Prostate gland (tissue), 2 donors: ENCODE results near the gene C2orf80. TPM values are rescaled to one million over a fixed set of nuclear protein-coding genes. Genes with fewer than 3 reads are reported as not detected.

Source experiments
- DNase-seq: peaks from one replicate; pipeline ENCODE4 v3.0.0-alpha.2; 2019; ENCODE audit warnings: low spot score
- H3K27ac ChIP-seq, 2 donors: fragments of 200-600 bp; sonication (generic); 2 replicates each; pipeline ENCODE4 v1.5.1; 2017 to 2019
- H3K27me3 ChIP-seq: fragments of 200-600 bp; sonication (generic); replicated peaks from 2 replicates; pipeline ENCODE4 v1.5.1; 2019; ENCODE audit not compliant: insufficient read depth
- H3K36me3 ChIP-seq, 2 donors: fragments of 200-600 bp; sonication (generic); 1 replicate in 1 of 2; 2 replicates in 1 of 2; pipeline versions ENCODE4 v1.5.1 to v1.8.1; 2017 to 2019
- H3K4me1 ChIP-seq: fragments of 200-600 bp; sonication (generic); replicated peaks from 2 replicates; pipeline ENCODE4 v1.5.1; 2019
- H3K4me3 ChIP-seq, 2 donors: fragments of 200-600 bp; sonication (generic); 2 replicates each; pipeline ENCODE4 v1.5.1; 2017 to 2019
- H3K9me3 ChIP-seq: fragments of 200-600 bp; sonication (generic); 2 replicates; pipeline ENCODE4 v1.5.1; 2017
- POLR2A ChIP-seq: fragments of 450-650 bp; IDR thresholded peaks from one replicate; pipeline ENCODE4 v1.6.1; 2016; ENCODE audit warnings: antibody characterized with exemption, mild to moderate bottlenecking
- POLR2AphosphoS5 ChIP-seq: sonication (generic); formaldehyde crosslinking; IDR thresholded peaks from one replicate; pipeline ENCODE4 v1.6.1; 2017; ENCODE audit warnings: antibody characterized with exemption
- WGBS: methylation state at CpG from one replicate; pipeline ENCODE4 v1.1.5; 2018; 5-methylcytosine and 5-hydroxymethylcytosine counted together
- intact Hi-C: fragments of 100-400 bp; cut with DNase I; formaldehyde crosslinking; loops from one replicate; pipeline ENCODE4 v1.14.2; 2022
- total RNA-seq, 2 donors: library from RNA; depleted of rRNA; stranded (reverse); fragments of >200 nt; gene quantifications; one replicate each; pipeline ENCODE4 v1.1.0, GENCODE V29; 2016
- TF ChIP-seq, protein P1 (sequence below), 4 experiments: fragments of 200-600 bp in 2 of 4; fragments of 450-650 bp in 2 of 4; sonication (generic) in 2 of 4; IDR thresholded peaks; 1 replicate in 3 of 4; 2 replicates in 1 of 4; pipeline ENCODE4 v1.5.1; 2016 to 2019; ENCODE audit warnings: antibody characterized with exemption in 4 of 4, mild to moderate bottlenecking in 2 of 4, moderate library complexity in 2 of 4

The C2orf80 gene
- total RNA-seq, 2 donors from 2014 or later: not detected

- Histone ChIP-seq H3K4me1 (no peaks in the 10 kb centered on the region), H3K4me3 (no peak overlapping the region), H3K36me3 (no peaks in the 10 kb centered on the region), H3K27ac (no peak overlapping the region), H3K27me3 (no peaks in the 10 kb centered on the region), H3K9me3 (no peaks in the 10 kb centered on the region)
- intact Hi-C loops: no loop called here
- no peak for DNase-seq
- TF ChIP-seq POLR2AphosphoS5: no peak
- TF ChIP-seq, protein P1, sequence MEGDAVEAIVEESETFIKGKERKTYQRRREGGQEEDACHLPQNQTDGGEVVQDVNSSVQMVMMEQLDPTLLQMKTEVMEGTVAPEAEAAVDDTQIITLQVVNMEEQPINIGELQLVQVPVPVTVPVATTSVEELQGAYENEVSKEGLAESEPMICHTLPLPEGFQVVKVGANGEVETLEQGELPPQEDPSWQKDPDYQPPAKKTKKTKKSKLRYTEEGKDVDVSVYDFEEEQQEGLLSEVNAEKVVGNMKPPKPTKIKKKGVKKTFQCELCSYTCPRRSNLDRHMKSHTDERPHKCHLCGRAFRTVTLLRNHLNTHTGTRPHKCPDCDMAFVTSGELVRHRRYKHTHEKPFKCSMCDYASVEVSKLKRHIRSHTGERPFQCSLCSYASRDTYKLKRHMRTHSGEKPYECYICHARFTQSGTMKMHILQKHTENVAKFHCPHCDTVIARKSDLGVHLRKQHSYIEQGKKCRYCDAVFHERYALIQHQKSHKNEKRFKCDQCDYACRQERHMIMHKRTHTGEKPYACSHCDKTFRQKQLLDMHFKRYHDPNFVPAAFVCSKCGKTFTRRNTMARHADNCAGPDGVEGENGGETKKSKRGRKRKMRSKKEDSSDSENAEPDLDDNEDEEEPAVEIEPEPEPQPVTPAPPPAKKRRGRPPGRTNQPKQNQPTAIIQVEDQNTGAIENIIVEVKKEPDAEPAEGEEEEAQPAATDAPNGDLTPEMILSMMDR (IDR thresholded peaks at IDR 0.05): no peak
- TF ChIP-seq POLR2A: no peak
Observed at GRCh38 chr2:208150094-208150493, 39.7 kb downstream of the C2orf80 start.

DNA sequence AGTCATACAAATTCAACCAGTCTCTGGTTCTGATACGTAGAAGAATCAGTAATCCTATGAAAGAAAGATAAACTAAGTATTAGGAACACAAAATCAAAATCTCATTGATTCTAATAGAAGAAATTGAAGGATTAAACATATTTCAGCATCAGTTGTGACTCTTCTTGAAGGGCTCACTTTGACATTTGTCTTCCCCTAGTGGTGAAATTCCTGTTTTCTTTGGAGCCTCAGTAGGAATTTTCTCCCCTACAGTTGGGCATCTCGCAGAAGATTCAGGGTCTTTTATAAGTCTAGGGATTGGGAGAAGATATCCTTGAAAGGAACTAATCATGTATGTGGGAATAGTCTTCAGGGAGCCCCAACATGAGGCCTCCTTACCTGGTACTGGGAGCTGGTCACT, 41.0 kb downstream of the C2orf80 start:
- Histone ChIP-seq H3K4me1 (no peaks in the 10 kb centered on the region), H3K27me3 (no peaks in the 10 kb centered on the region), H3K4me3 (no peak overlapping the region), H3K36me3 (no peaks in the 10 kb centered on the region), H3K9me3 (no peaks in the 10 kb centered on the region), H3K27ac (no peak overlapping the region)
- intact Hi-C loops: no loop called here
- WGBS: 80% methylated on average over 2 of the region's 2 CpGs
- no peak for TF ChIP-seq POLR2AphosphoS5
- TF ChIP-seq, protein P1 (IDR thresholded peaks at IDR 0.05): no peak
- TF ChIP-seq POLR2A: no peak
- DNase-seq: no peak

DNA sequence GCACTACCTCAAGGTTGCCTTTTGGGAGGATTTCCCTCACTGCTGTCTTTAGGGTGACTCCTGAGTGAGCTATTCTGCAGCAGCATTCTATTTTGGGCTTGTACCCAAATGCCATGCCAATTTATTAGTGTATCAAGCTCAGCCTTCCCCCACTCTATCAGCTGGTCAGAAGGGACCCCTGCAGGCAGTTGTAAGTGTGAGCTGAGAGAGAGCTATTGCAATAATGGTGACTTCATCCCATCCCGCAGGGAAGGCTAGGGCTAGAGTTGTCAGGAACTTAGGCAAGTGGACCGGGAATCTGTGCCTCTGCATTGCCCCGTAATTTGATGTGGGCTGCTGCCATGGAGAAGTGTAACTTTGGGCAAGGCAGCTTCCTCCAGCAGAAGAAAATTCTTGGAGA, 42.1 kb downstream of the C2orf80 start:
- DNase-seq: no peak
- WGBS: 73% methylated on average over 3 of the region's 3 CpGs
- H3K27ac ChIP-seq: no peak overlapping the region
- no peak overlapping the region for H3K4me3 ChIP-seq
- intact Hi-C loops: no loop called here
- TF ChIP-seq, protein P1 (IDR thresholded peaks at IDR 0.05): no peak
- TF ChIP-seq POLR2A (no peak), POLR2AphosphoS5 (no peak)
- H3K9me3 ChIP-seq: no peaks in the 10 kb centered on the region
- no peaks in the 10 kb centered on the region for H3K36me3 ChIP-seq
- H3K27me3 ChIP-seq: no peaks in the 10 kb centered on the region
- H3K4me1 ChIP-seq: no peaks in the 10 kb centered on the region

DNA sequence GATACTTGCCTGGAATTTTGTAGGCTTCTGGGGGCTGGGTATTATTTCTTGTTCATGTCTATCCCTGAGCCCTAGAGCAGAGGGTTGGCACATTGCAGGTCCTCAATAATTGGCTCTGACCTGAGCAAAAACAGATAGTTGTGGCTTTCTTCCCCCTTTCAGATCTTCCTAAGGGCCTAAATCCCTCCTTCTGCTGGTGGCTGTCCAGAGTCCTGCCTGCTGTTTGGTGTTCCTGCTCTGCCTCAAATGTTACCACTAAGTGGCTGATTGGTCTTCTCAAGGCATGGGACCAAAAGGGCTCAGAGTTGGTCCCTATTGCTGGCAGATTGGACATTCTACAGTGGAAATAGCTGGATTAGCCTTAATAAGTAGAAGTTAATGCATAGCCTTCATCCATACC, 42.8 kb downstream of the C2orf80 start:
- DNase-seq: no peak
- Histone ChIP-seq H3K27ac (no peak overlapping the region), H3K4me1 (no peaks in the 10 kb centered on the region), H3K36me3 (no peaks in the 10 kb centered on the region), H3K9me3 (no peaks in the 10 kb centered on the region), H3K27me3 (no peaks in the 10 kb centered on the region), H3K4me3 (no peak overlapping the region)
- intact Hi-C loops: no loop called here
- TF ChIP-seq POLR2A (no peak), POLR2AphosphoS5 (no peak)
- TF ChIP-seq, protein P1 (IDR thresholded peaks at IDR 0.05): no peak

GRCh38 chr2:208146006-208146405, 43.8 kb downstream of the C2orf80 start, which contains the start of gene CRYGB:
Gene CRYGB, minus strand, starts transcription at chr2:208146158. Its CDS starts 38 bp downstream, at chr2:208146120.
- H3K4me1 ChIP-seq: no peaks in the 10 kb centered on the region
- H3K27me3 ChIP-seq: no peaks in the 10 kb centered on the region
- DNase-seq: no peak
- intact Hi-C loops: no loop called here
- H3K4me3 ChIP-seq: no peak within 1 kb of the TSS
- no peak for TF ChIP-seq POLR2AphosphoS5
- no peak for TF ChIP-seq POLR2A
- H3K9me3 ChIP-seq: no peaks in the 10 kb centered on the region
- H3K36me3 ChIP-seq: no peaks in the 10 kb centered on the region
- 86% methylated on average over 6 of the region's 6 CpGs for WGBS
- H3K27ac ChIP-seq: no peak within 1 kb of the TSS
